ENCODE data around the gene REP15. TPM values are rescaled to one million over a fixed set of nuclear protein-coding genes. Genes with fewer than 3 reads are reported as not detected.

REP15 gene
- total RNA-seq, 1 experiment from 2014 or later, result 1.4 TPM

DNA sequence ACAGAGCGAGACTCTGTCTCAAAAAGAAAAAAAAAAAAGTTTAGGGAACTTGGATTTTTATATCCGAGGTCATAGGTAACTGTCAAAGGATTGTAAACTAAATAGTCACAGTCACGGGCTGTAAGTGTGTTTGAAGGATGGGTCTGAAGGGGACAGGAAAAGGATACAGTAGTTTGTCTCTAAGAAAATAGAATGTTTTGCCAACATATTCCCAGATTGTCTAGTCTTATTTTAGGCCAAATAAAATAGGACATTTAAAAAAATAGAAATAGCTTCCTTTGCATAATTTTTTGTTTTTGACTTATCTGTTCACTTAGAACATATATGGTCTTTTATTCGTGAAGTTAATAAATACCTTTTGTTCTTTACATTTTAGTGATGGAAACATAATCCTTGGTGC, 24.2 kb upstream of the REP15 start:
- ChIA-PET CTCF (no interaction called here), POLR2A (ENCODE audit: unreplicated experiment) (interaction anchor here (0.6 kb wide), 1 partner anchor 11 kb away, joined by 5 read pairs; no protein-coding TSS in a partner anchor)
- DNase-seq, result no peak
- Histone ChIP-seq H3K4me3 (no peak overlapping the region), H4K20me1 (ENCODE audit: insufficient read depth) (no peaks in the 10 kb centered on the region), H3K9me2 (ENCODE audit: insufficient read depth) (no peaks in the 10 kb centered on the region), H3K27ac (no peak overlapping the region), H2AFZ (no peak overlapping the region), H3K4me2 (no peak overlapping the region), H3K27me3 (ENCODE audit: insufficient read depth, low read depth) (no peaks in the 10 kb centered on the region), H3K79me2 (ENCODE audit: low read depth) (no peaks in the 10 kb centered on the region), H3K4me1 (replicated peaks; ENCODE audit: insufficient read depth) (no peaks in the 10 kb centered on the region), H3K36me3 (ENCODE audit: low read depth) (peaks cover 8% of the 10 kb centered on the region; the same call in 1 of the 2 replicates), H3K9me3 (ENCODE audit: insufficient read depth, low read depth) (no peaks in the 10 kb centered on the region), H3F3A (ENCODE audit: insufficient read depth, low read depth) (no peaks in the 10 kb centered on the region)
- BruUV-seq (replicated peaks), result no TSS peak
- intact Hi-C loops (cut with micrococcal nuclease; ENCODE audit: unreplicated experiment), result no loop called here
- no peak for TF ChIP-seq CTCF (conservative IDR thresholded peaks at IDR 0.05)
- TF ChIP-seq EZH2 (IDR thresholded peaks at IDR 0.05; ENCODE audit: low read depth), result no peak

DNA sequence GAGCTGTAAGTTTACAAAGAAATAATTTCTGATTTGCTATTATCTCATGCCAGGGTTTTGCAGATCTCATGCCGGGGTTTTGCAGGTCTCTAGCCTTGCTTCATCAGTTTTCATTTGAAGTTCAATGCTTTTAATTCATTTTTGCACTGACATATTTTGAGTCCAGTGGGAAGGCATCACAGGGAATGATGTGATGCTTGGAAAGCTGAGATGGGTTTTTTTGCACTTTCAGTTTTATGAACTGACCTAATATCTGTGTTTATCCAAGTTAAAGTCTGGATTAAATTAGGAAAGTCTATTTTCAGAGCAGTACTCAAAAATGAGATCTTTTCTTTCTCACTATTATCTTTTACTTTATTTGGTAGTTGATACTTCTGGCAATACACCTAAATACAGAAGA, 23.6 kb upstream of the REP15 start:
- Histone ChIP-seq H3K36me3 (ENCODE audit: low read depth) (peaks cover 5% of the 10 kb centered on the region; the same call in 1 of the 2 replicates), H3K79me2 (ENCODE audit: low read depth) (no peaks in the 10 kb centered on the region), H3K9me3 (ENCODE audit: insufficient read depth, low read depth) (no peaks in the 10 kb centered on the region), H3K27me3 (ENCODE audit: insufficient read depth, low read depth) (no peaks in the 10 kb centered on the region), H4K20me1 (ENCODE audit: insufficient read depth) (no peaks in the 10 kb centered on the region), H2AFZ (no peak overlapping the region), H3K27ac (no peak overlapping the region), H3F3A (ENCODE audit: insufficient read depth, low read depth) (no peaks in the 10 kb centered on the region), H3K9me2 (ENCODE audit: insufficient read depth) (no peaks in the 10 kb centered on the region), H3K4me2 (no peak overlapping the region), H3K4me3 (no peak overlapping the region), H3K4me1 (replicated peaks; ENCODE audit: insufficient read depth) (no peaks in the 10 kb centered on the region)
- CTCF ChIA-PET, result no interaction called here
- POLR2A ChIA-PET (ENCODE audit: unreplicated experiment), result interaction anchor here (0.6 kb wide), 1 partner anchor 12 kb away, joined by 5 read pairs; no protein-coding TSS in a partner anchor
- BruUV-seq (replicated peaks), result no TSS peak
- DNase-seq, result no peak
- intact Hi-C loops (cut with micrococcal nuclease; ENCODE audit: unreplicated experiment), result no loop called here
- TF ChIP-seq CTCF (conservative IDR thresholded peaks at IDR 0.05), result no peak
- TF ChIP-seq EZH2 (IDR thresholded peaks at IDR 0.05; ENCODE audit: low read depth), result no peak

DNA sequence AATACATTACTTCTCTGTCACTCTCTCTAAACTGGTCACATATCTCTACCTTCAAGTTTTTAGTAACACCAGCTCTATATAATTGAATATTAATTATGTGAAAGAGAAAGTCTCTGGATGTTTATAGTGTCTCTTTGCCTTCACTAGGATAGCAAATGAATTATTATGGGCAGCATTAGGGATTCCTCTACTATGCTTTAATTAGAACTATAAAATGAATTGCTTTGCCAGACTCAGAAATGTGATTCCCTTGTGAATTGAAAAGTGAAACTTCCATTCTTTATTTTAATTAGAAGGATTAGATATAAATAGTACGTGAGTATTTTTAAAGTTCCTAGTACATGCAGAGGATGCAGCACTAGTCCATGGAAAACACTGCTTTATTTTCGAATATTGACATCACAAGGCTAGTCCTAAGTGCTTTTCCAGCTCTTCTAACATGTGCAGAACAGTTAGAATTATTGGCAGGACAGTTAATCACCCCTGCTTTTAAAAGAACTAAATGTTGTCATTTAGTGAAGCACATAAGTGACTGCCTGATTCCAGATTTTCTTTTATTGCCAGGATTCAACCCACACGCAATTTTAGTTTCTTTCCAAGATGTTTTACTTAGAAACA, 23.0 kb upstream of the REP15 start:
- intact Hi-C loops (cut with micrococcal nuclease; ENCODE audit: unreplicated experiment), result no loop called here
- DNase-seq, result no peak
- Histone ChIP-seq H3K4me3 (no peak overlapping the region), H2AFZ (no peak overlapping the region), H3K4me2 (no peak overlapping the region), H3K27ac (no peak overlapping the region), H3F3A (ENCODE audit: insufficient read depth, low read depth) (no peaks in the 10 kb centered on the region), H3K36me3 (ENCODE audit: low read depth) (peaks cover 5% of the 10 kb centered on the region; the same call in 1 of the 2 replicates), H3K9me2 (ENCODE audit: insufficient read depth) (no peaks in the 10 kb centered on the region), H4K20me1 (ENCODE audit: insufficient read depth) (no peaks in the 10 kb centered on the region), H3K79me2 (ENCODE audit: low read depth) (no peaks in the 10 kb centered on the region), H3K4me1 (replicated peaks; ENCODE audit: insufficient read depth) (no peaks in the 10 kb centered on the region), H3K27me3 (ENCODE audit: insufficient read depth, low read depth) (no peaks in the 10 kb centered on the region), H3K9me3 (ENCODE audit: insufficient read depth, low read depth) (no peaks in the 10 kb centered on the region)
- POLR2A ChIA-PET (ENCODE audit: unreplicated experiment), result no interaction called here
- no peak for TF ChIP-seq CTCF (conservative IDR thresholded peaks at IDR 0.05)
- no peak for TF ChIP-seq EZH2 (IDR thresholded peaks at IDR 0.05; ENCODE audit: low read depth)
- no TSS peak for BruUV-seq (replicated peaks)
- CTCF ChIA-PET, result no interaction called here
